GM13977 (cell line): ENCODE data around the gene ZNF697.

ENCODE experiments used
- DNase-seq: peaks from one replicate; pipeline ENCODE4 v3.0.0; 2012; ENCODE audit warnings: low spot score
- CTCF ChIP-seq: IDR thresholded peaks from 2 replicates; pipeline ENCODE4 v1.5.1; 2012; ENCODE audit warnings: mild to moderate bottlenecking, control low read depth; ENCODE audit not compliant: insufficient read depth; ENCODE audit errors: extremely low read depth, missing control alignments
- in situ Hi-C: fragments of 300-500 bp; cut with MboI; formaldehyde crosslinking; loops from one replicate; pipeline ENCODE4 v1.12.0; 2022; ENCODE audit warnings: low sequenced_read_pairs, low pct_unique_long_range_greater_than_20kb, mixed read lengths, inconsistent platforms; ENCODE audit not compliant: unreplicated experiment

The ZNF697 gene

GRCh38 chr1:119633575-119633974 lies 14.5 kb downstream of the ZNF697 start:
- no peak for TF ChIP-seq CTCF
- in situ Hi-C loops: no loop called here
- DNase-seq: no peak

- in situ Hi-C loops: no loop called here
- DNase-seq: no peak
- no peak for TF ChIP-seq CTCF
These were observed 15.2 kb downstream of the ZNF697 start for GRCh38 chr1:119632841-119633240.

- no peak for TF ChIP-seq CTCF
- in situ Hi-C loops: no loop called here
These were observed 16.0 kb downstream of the ZNF697 start for GRCh38 chr1:119632103-119632490.

GRCh38 chr1:119631433-119632102 lies 16.5 kb downstream of the ZNF697 start:
- no peak for TF ChIP-seq CTCF
- in situ Hi-C loops: no loop called here
- no peak for DNase-seq

More at GRCh38 chr1:119632103-119632490, 16.0 kb downstream of the ZNF697 start:
- no peak for DNase-seq

- in situ Hi-C loops: no loop called here
- DNase-seq: no peak
- TF ChIP-seq CTCF: no peak
These were observed 17.0 kb downstream of the ZNF697 start for GRCh38 chr1:119631086-119631432.

- DNase-seq: no peak
- no peak for TF ChIP-seq CTCF
- in situ Hi-C loops: no loop called here
These were observed 21.2 kb downstream of the ZNF697 start for GRCh38 chr1:119626841-119627240.

- in situ Hi-C loops: no loop called here
- DNase-seq: no peak
- no peak for TF ChIP-seq CTCF
These were observed 22.0 kb downstream of the ZNF697 start for GRCh38 chr1:119626011-119626545.
